Testis (tissue), 3 donors: ENCODE measurements around the gene PALM2AKAP2. TPM values are rescaled to one million over a fixed set of nuclear protein-coding genes. Genes with fewer than 3 reads are reported as not detected.

Source experiments
- DNase-seq: peaks from one replicate; pipeline ENCODE4 v3.0.0-alpha.2; 2019
- H3K27ac ChIP-seq, 2 donors: fragments of 200-600 bp; sonication (generic); one replicate each; pipeline ENCODE4 v1.5.1; 2019
- H3K27me3 ChIP-seq: fragments of 200-600 bp; sonication (generic); one replicate; pipeline ENCODE4 v1.5.1; 2019
- H3K36me3 ChIP-seq: fragments of 200-600 bp; sonication (generic); one replicate; pipeline ENCODE4 v1.5.1; 2017; ENCODE audit warnings: low read depth; ENCODE audit errors: missing control alignments
- H3K4me1 ChIP-seq: fragments of 200-600 bp; sonication (generic); one replicate; pipeline ENCODE4 v1.5.1; 2019
- H3K4me3 ChIP-seq, 2 donors: fragments of 200-600 bp; sonication (generic); one replicate each; pipeline ENCODE4 v1.5.1; 2017 to 2019
- H3K9me3 ChIP-seq: fragments of 200-600 bp; sonication (generic); one replicate; pipeline ENCODE4 v1.5.1; 2017
- POLR2A ChIP-seq: fragments of 450-650 bp; IDR thresholded peaks from one replicate; pipeline ENCODE4 v1.6.1; 2017; ENCODE audit warnings: antibody characterized with exemption, mild to moderate bottlenecking, moderate library complexity
- WGBS, 2 donors: methylation state at CpG; one replicate each; pipeline ENCODE4 v1.1.5; 2018; 5-methylcytosine and 5-hydroxymethylcytosine counted together
- intact Hi-C: fragments of 100-400 bp; cut with DNase I; formaldehyde crosslinking; loops from one replicate; pipeline ENCODE4 v1.15.1; 2023; ENCODE audit warnings: low total_unique reads
- polyA plus RNA-seq: library from polyadenylated mRNA; stranded (reverse); fragments of 350-450 nt; fragmentation: Illumina TruSeq; extraction: RNeasy Lipid Tissue Mini Kit (QIAGEN cat#74804); gene quantifications from one replicate; pipeline ENCODE4 v1.2.3, GENCODE V29; 2014; ENCODE audit warnings: low read depth, low replicate concordance; ENCODE audit not compliant: insufficient read depth
- total RNA-seq, 2 donors: library from RNA; depleted of rRNA; stranded (reverse); fragments of >200 nt; gene quantifications; one replicate each; pipeline ENCODE4 v1.2.3, GENCODE V29; 2016
- TF ChIP-seq, protein P1 (sequence below), 3 experiments: fragments of 450-650 bp in 2 of 3; fragments of 200-600 bp in 1 of 3; sonication (generic) in 1 of 3; IDR thresholded peaks; one replicate each; pipeline ENCODE4 v1.5.1; 2016 to 2019; ENCODE audit warnings: antibody characterized with exemption in 3 of 3, mild to moderate bottlenecking in 2 of 3, moderate library complexity in 1 of 3

The PALM2AKAP2 gene
- total and polyA plus RNA-seq, 3 donors from 2014 or later = 0.25 to 2.3 (median 0.87) TPM

- intact Hi-C loops = no loop called here
- Histone ChIP-seq H3K36me3 (no peaks in the 10 kb centered on the region), H3K4me3 (no peak overlapping the region), H3K9me3 (no peaks in the 10 kb centered on the region), H3K27ac (no peak overlapping the region), H3K27me3 (no peaks in the 10 kb centered on the region), H3K4me1 (no peaks in the 10 kb centered on the region)
- WGBS, 2 donors = 66 to 77% methylated on average over 2 of the region's 2 CpGs
- TF ChIP-seq, protein P1, sequence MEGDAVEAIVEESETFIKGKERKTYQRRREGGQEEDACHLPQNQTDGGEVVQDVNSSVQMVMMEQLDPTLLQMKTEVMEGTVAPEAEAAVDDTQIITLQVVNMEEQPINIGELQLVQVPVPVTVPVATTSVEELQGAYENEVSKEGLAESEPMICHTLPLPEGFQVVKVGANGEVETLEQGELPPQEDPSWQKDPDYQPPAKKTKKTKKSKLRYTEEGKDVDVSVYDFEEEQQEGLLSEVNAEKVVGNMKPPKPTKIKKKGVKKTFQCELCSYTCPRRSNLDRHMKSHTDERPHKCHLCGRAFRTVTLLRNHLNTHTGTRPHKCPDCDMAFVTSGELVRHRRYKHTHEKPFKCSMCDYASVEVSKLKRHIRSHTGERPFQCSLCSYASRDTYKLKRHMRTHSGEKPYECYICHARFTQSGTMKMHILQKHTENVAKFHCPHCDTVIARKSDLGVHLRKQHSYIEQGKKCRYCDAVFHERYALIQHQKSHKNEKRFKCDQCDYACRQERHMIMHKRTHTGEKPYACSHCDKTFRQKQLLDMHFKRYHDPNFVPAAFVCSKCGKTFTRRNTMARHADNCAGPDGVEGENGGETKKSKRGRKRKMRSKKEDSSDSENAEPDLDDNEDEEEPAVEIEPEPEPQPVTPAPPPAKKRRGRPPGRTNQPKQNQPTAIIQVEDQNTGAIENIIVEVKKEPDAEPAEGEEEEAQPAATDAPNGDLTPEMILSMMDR (IDR thresholded peaks at IDR 0.05) = no peak
- TF ChIP-seq POLR2A = no peak
- no peak for DNase-seq
These were observed 25.1 kb downstream of the PALM2AKAP2 start for GRCh38 chr9:109805050-109805449.

GRCh38 chr9:109806506-109807115 is 26.6 kb downstream of the PALM2AKAP2 start:
- 80 to 83% methylated on average over 2 of the region's 2 CpGs for WGBS, 2 donors
- Histone ChIP-seq H3K4me3 (no peak overlapping the region), H3K9me3 (no peaks in the 10 kb centered on the region), H3K36me3 (no peaks in the 10 kb centered on the region), H3K4me1 (no peaks in the 10 kb centered on the region), H3K27me3 (no peaks in the 10 kb centered on the region), H3K27ac (no peak overlapping the region)
- TF ChIP-seq, protein P1 (IDR thresholded peaks at IDR 0.05) = no peak
- no peak for TF ChIP-seq POLR2A
- no peak for DNase-seq
- intact Hi-C loops = no loop called here

DNA sequence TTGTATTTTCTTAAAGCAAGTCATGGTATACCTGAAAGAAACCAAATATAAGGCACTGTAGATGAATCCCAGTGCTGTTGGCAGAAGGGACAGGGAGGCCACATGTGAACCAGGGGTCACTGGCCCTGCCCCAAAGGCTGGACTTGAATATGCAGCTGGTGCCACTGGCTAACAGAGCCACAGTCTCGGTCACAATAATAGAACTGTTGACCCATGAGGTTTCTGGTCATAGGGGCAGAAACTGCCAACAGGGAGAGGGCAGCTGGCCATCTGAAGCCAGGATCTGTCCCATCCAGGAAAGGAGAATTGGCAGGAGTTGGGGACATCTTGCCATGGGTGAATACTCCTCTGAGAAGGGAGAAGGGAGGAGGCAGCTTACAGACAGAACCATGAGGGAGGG is 31.9 kb downstream of the PALM2AKAP2 start:
- intact Hi-C loops = no loop called here
- DNase-seq = no peak
- TF ChIP-seq, protein P1 (IDR thresholded peaks at IDR 0.05) = no peak
- TF ChIP-seq POLR2A = no peak
- 92 to 100% methylated on average over 1 of the region's 1 CpG for WGBS, 2 donors
- no peaks in the 10 kb centered on the region for H3K4me1 ChIP-seq
- H3K27ac ChIP-seq = no peak overlapping the region
- no peaks in the 10 kb centered on the region for H3K9me3 ChIP-seq
- H3K4me3 ChIP-seq = no peak overlapping the region
- no peaks in the 10 kb centered on the region for H3K27me3 ChIP-seq
- no peaks in the 10 kb centered on the region for H3K36me3 ChIP-seq

DNA sequence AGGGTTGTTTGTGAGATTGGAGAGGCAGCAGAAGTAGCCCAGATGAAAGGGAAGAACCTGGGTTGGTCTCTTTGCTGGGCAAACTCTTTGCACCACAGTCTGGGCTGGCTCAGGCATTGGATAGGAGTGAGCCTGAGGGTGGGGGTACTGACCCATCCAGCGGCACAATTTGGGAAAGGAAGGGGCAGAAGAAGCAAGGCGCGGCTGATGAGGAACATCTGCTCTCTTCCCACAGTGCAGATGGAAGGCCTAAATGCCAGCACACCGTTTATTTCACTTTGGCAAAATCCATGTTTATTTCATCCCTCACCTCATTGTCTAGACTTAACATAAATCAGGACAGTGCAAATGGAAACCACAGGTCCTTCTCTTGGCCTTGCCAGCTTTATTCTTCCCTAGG is 32.3 kb downstream of the PALM2AKAP2 start:
- intact Hi-C loops = no loop called here
- no peaks in the 10 kb centered on the region for H3K27me3 ChIP-seq
- WGBS, 2 donors = 89 to 94% methylated on average over 4 of the region's 4 CpGs
- H3K9me3 ChIP-seq = no peaks in the 10 kb centered on the region
- no peak overlapping the region for H3K4me3 ChIP-seq
- H3K4me1 ChIP-seq = no peaks in the 10 kb centered on the region
- TF ChIP-seq, protein P1 (IDR thresholded peaks at IDR 0.05) = no peak
- TF ChIP-seq POLR2A = no peak
- no peaks in the 10 kb centered on the region for H3K36me3 ChIP-seq
- no peak for DNase-seq
- H3K27ac ChIP-seq = no peak overlapping the region

DNA sequence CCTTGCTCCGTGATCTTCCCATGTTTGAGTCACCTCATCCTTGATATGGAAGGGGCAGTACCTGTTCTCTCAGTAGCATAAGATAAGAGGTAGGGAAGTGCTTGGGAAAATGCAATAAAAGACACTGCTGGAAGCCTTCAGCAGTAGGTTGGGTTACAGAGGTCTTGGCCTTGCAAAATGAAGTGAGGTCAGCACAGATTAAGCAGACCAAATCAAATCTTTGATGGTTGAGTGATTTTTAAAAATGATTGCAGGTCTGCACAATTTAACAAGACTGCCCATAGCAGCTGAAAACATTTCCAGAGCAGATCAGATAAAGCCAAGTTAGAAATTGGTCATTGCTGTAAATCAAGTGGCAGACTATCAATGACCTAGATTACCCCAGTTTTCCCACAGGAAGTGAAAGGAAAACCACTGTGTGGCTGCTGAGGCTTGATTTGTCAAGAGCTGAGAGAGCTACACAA is 32.9 kb downstream of the PALM2AKAP2 start:
- no peak for DNase-seq
- H3K4me1 ChIP-seq = no peaks in the 10 kb centered on the region
- no peak overlapping the region for H3K4me3 ChIP-seq
- intact Hi-C loops = no loop called here
- WGBS, 2 donors = 93 to 100% methylated on average over 1 of the region's 1 CpG
- H3K9me3 ChIP-seq = no peaks in the 10 kb centered on the region
- no peaks in the 10 kb centered on the region for H3K27me3 ChIP-seq
- no peaks in the 10 kb centered on the region for H3K36me3 ChIP-seq
- H3K27ac ChIP-seq = no peak overlapping the region
- no peak for TF ChIP-seq POLR2A
- TF ChIP-seq, protein P1 (IDR thresholded peaks at IDR 0.05) = no peak
